Measurements from ENCODE around the gene PCDHGB1.
"Not testable (repeated sequence)": the region's sequence is repeated elsewhere in the genome, so short reads cannot be mapped to it uniquely, and the experiment has no call there.

DNA sequence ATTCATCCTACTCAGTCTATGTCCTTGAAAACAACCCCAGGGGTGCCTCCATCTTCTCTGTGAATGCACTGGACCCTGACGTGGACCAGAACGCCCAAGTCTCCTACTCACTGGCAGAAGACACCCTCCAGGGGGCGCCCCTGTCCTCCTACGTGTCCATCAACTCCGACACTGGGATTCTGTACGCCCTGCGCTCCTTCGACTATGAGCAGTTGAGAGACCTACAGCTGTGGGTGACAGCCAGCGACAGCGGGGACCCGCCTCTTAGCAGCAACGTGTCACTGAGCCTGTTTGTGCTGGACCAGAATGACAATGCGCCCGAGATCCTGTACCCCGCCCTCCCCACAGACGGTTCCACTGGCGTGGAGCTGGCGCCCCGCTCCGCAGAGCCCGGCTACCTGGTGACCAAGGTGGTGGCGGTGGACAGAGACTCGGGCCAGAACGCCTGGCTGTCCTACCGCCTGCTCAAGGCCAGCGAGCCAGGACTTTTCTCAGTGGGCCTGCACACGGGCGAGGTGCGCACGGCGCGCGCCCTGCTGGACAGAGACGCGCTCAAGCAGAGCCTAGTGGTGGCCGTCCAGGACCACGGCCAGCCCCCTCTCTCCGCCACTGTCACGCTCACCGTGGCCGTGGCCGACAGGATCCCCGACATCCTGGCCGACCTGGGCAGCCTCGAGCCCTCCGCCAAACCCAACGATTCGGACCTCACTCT is 25.7 kb downstream of the PCDHGB1 start:
- TF ChIP-seq, protein P1, sequence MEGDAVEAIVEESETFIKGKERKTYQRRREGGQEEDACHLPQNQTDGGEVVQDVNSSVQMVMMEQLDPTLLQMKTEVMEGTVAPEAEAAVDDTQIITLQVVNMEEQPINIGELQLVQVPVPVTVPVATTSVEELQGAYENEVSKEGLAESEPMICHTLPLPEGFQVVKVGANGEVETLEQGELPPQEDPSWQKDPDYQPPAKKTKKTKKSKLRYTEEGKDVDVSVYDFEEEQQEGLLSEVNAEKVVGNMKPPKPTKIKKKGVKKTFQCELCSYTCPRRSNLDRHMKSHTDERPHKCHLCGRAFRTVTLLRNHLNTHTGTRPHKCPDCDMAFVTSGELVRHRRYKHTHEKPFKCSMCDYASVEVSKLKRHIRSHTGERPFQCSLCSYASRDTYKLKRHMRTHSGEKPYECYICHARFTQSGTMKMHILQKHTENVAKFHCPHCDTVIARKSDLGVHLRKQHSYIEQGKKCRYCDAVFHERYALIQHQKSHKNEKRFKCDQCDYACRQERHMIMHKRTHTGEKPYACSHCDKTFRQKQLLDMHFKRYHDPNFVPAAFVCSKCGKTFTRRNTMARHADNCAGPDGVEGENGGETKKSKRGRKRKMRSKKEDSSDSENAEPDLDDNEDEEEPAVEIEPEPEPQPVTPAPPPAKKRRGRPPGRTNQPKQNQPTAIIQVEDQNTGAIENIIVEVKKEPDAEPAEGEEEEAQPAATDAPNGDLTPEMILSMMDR (IDR thresholded peaks at IDR 0.05; ENCODE audit: borderline replicate concordance, extremely low read depth, low read length, poor library complexity, severe bottlenecking), result peak; percentile 19
- not testable (repeated sequence) for TF ChIP-seq EZH2 (IDR thresholded peaks at IDR 0.05; ENCODE audit: borderline replicate concordance, low read depth, low read length, severe bottlenecking)

Data from DND-41 (cell line).